Measurements from ENCODE around the gene TXLNG.

DNA sequence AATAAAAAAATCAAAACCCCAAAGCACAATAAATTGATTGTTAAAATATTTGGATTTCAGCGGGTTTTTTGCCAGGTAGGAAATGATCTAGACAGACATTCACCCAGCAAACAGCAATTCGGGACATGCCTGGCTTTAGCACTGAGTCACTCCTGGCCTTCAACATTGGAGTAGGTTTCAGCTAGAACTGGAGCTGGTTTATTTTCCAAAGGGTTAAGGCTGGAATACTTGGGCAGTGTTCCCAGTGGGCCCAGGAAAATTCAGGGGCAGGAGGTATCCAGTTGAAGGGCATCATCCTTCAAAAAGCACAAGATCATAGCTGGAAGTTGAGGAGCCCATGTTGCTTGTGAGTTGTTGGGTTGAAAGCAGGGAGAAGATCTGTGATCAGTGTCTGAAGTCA, 41.0 kb downstream of the TXLNG start:
- TF ChIP-seq, protein P1, sequence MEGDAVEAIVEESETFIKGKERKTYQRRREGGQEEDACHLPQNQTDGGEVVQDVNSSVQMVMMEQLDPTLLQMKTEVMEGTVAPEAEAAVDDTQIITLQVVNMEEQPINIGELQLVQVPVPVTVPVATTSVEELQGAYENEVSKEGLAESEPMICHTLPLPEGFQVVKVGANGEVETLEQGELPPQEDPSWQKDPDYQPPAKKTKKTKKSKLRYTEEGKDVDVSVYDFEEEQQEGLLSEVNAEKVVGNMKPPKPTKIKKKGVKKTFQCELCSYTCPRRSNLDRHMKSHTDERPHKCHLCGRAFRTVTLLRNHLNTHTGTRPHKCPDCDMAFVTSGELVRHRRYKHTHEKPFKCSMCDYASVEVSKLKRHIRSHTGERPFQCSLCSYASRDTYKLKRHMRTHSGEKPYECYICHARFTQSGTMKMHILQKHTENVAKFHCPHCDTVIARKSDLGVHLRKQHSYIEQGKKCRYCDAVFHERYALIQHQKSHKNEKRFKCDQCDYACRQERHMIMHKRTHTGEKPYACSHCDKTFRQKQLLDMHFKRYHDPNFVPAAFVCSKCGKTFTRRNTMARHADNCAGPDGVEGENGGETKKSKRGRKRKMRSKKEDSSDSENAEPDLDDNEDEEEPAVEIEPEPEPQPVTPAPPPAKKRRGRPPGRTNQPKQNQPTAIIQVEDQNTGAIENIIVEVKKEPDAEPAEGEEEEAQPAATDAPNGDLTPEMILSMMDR (IDR thresholded peaks at IDR 0.05): no peak
- no peak for TF ChIP-seq POLR2A (IDR thresholded peaks at IDR 0.05)

Data from ovary (tissue), 3 donors.